ENCODE measurements around the gene BLOC1S5. TPM values are rescaled to one million over a fixed set of nuclear protein-coding genes. Genes with fewer than 3 reads are reported as not detected.

Gene BLOC1S5
- total and polyA plus RNA-seq, 2 experiments from 2014 or later: 13.1 to 14.0 TPM

DNA sequence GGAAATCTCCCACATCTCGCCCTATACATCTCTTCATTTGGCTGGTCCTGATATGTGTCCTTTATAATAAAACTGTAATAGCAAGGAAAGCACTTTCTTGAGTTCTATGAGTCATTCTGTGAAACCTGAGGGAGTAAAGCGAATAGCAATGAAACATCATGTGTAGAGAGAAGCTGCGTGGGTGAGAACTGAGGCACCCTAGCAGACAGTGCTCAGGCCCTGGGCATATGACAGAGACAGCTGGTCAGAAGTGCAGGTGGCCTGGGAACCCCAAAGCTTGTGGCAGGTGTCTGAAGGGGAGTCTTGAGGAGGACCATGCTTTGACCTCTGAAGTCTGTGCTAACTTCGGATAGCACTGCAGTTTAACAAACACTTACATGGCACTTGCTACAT lies 1.3 kb upstream of the BLOC1S5 start:
- no peak overlapping the region for H3K4me2 ChIP-seq (ENCODE audit: unreplicated experiment)
- no peaks in the 10 kb centered on the region for H3K9me2 ChIP-seq (ENCODE audit: insufficient read depth)
- TF ChIP-seq EZH2phosphoT487 (IDR thresholded peaks at IDR 0.05; ENCODE audit: insufficient read depth, low read depth): no peak
- no peak for TF ChIP-seq EZH2 (IDR thresholded peaks at IDR 0.05; ENCODE audit: insufficient read depth, poor library complexity, severe bottlenecking)
- H3K9ac ChIP-seq: no peak overlapping the region
- H3F3A ChIP-seq (ENCODE audit: insufficient read depth): no peaks in the 10 kb centered on the region
- no peaks in the 10 kb centered on the region for H4K20me1 ChIP-seq (ENCODE audit: insufficient read depth)
- no peaks in the 10 kb centered on the region for H3K27me3 ChIP-seq (replicated peaks; ENCODE audit: insufficient read depth)
- WGBS, 2 experiments (ENCODE audit: low coverage in 1 of 2, low lambda C conversion rate in 2 of 2, missing lambda C conversion rate in 2 of 2): 90 to 94% methylated on average over 4 of the region's 4 CpGs
- peaks cover 6% of the 10 kb centered on the region; the same call in 1 of the 2 replicates for H3K79me2 ChIP-seq (ENCODE audit: insufficient read depth)
- DNase-seq: peak; percentile 15
- in situ Hi-C loops (cut with MboI): no loop called here
- peak overlapping the region; percentile 96; the same call in 1 of the 2 replicates for H2AFZ ChIP-seq
- H3K27ac ChIP-seq: no peak overlapping the region
- H3K4me1 ChIP-seq (ENCODE audit: insufficient read depth): peaks cover 10% of the 10 kb centered on the region; the same call in 1 of the 2 replicates
- H3K36me3 ChIP-seq (ENCODE audit: low read depth): peaks cover 4% of the 10 kb centered on the region; the same call in 1 of the 2 replicates
- H3K9me3 ChIP-seq (ENCODE audit: low read depth): no peaks in the 10 kb centered on the region
- no peak overlapping the region for H3K4me3 ChIP-seq

DNA sequence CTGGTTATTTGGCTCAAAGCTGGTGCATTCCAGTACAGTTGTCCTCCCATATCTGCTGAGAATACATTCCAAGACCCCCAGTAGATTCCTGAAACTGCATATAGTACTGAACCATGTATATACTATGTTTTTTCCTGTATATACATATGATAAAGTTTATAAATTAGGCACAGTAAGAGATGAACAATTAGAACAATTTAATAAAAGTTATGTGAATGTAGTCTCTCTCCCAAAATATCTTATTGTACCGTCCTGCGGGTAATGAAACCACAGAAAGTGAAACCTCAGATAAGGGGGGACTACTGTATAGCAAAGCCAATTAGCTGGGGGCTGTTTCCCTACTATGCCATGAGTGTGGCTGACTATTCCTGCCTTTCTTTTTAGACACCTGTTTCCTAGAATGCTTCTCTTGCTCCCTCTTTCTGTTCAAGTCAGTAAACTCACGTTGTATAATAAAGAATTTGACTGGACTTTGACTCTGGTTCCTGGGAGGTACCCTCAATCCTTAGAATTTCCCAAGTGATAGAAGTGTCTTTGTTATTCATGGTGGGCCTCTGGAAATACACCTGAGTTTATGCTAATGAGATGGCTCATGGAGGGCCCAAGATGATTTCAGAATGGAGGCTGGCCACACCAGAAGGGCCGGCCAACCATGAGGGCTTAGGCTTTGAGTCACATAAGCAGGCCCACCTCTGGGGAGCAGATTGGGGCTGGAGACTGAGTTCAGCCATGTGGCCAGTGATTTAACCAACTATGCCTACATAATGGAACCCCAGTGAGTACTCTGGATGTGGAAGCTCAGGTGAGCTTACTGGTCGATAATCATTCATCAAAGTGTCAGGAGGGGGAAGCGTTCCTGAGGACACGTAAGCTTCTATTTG lies 689 bp upstream of the BLOC1S5 start:
- Histone ChIP-seq H3K4me2 (ENCODE audit: unreplicated experiment) (peak overlapping the region; percentile 71), H3K79me2 (ENCODE audit: insufficient read depth) (peaks cover 6% of the 10 kb centered on the region; the same call in 1 of the 2 replicates), H4K20me1 (ENCODE audit: insufficient read depth) (no peaks in the 10 kb centered on the region), H3K9ac (peak overlapping the region; percentile 87), H3K36me3 (ENCODE audit: low read depth) (peaks cover 4% of the 10 kb centered on the region; the same call in 1 of the 2 replicates), H2AFZ (peak overlapping the region; percentile 96), H3K9me3 (ENCODE audit: low read depth) (no peaks in the 10 kb centered on the region), H3K4me3 (peak overlapping the region; percentile 83), H3K9me2 (ENCODE audit: insufficient read depth) (no peaks in the 10 kb centered on the region), H3K4me1 (ENCODE audit: insufficient read depth) (peaks cover 10% of the 10 kb centered on the region; the same call in 1 of the 2 replicates), H3K27ac (peak overlapping the region; percentile 60), H3F3A (ENCODE audit: insufficient read depth) (no peaks in the 10 kb centered on the region), H3K27me3 (replicated peaks; ENCODE audit: insufficient read depth) (no peaks in the 10 kb centered on the region)
- TF ChIP-seq EZH2phosphoT487 (IDR thresholded peaks at IDR 0.05; ENCODE audit: insufficient read depth, low read depth) (no peak), EZH2 (IDR thresholded peaks at IDR 0.05; ENCODE audit: insufficient read depth, poor library complexity, severe bottlenecking) (no peak)
- WGBS, 2 experiments (ENCODE audit: low coverage in 1 of 2, low lambda C conversion rate in 2 of 2, missing lambda C conversion rate in 2 of 2): 95 to 98% methylated on average over 7 of the region's 7 CpGs
- DNase-seq: no peak
- in situ Hi-C loops (cut with MboI): no loop called here

DNA sequence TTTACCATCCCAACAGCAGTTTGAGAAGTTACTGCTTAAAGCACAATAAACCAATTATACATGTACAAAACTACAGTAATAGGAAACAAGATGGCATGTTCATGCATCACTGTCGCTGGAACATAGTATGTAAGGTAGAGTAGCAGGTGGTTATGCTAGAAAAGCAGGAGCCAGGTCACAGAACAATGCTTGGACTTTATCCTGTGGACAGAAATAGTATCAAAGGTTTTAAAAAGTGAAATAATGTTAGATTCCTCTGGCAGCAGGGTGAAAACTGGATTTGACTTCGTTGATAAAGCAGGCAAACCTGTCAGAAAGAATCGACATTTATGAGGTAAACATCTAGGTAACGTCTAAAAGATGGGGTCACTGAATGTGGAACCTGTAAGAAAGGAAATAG lies 2.5 kb downstream of the BLOC1S5 start:
- H3K9ac ChIP-seq: no peak overlapping the region
- peaks cover 4% of the 10 kb centered on the region; the same call in 1 of the 2 replicates for H3K36me3 ChIP-seq (ENCODE audit: low read depth)
- in situ Hi-C loops (cut with MboI): no loop called here
- peaks cover 6% of the 10 kb centered on the region; the same call in 1 of the 2 replicates for H3K79me2 ChIP-seq (ENCODE audit: insufficient read depth)
- H3K9me3 ChIP-seq (ENCODE audit: low read depth): no peaks in the 10 kb centered on the region
- peaks cover 10% of the 10 kb centered on the region; the same call in 1 of the 2 replicates for H3K4me1 ChIP-seq (ENCODE audit: insufficient read depth)
- no peaks in the 10 kb centered on the region for H3K27me3 ChIP-seq (replicated peaks; ENCODE audit: insufficient read depth)
- no peaks in the 10 kb centered on the region for H3F3A ChIP-seq (ENCODE audit: insufficient read depth)
- H3K4me2 ChIP-seq (ENCODE audit: unreplicated experiment): no peak overlapping the region
- no peaks in the 10 kb centered on the region for H4K20me1 ChIP-seq (ENCODE audit: insufficient read depth)
- 96 to 97% methylated on average over 4 of the region's 4 CpGs for WGBS, 2 experiments (ENCODE audit: low coverage in 1 of 2, low lambda C conversion rate in 2 of 2, missing lambda C conversion rate in 2 of 2)
- H3K4me3 ChIP-seq: no peak overlapping the region
- TF ChIP-seq EZH2phosphoT487 (IDR thresholded peaks at IDR 0.05; ENCODE audit: insufficient read depth, low read depth) (no peak), EZH2 (IDR thresholded peaks at IDR 0.05; ENCODE audit: insufficient read depth, poor library complexity, severe bottlenecking) (no peak)
- H2AFZ ChIP-seq: no peak overlapping the region
- DNase-seq: no peak
- H3K27ac ChIP-seq: no peak overlapping the region
- H3K9me2 ChIP-seq (ENCODE audit: insufficient read depth): no peaks in the 10 kb centered on the region

DNA sequence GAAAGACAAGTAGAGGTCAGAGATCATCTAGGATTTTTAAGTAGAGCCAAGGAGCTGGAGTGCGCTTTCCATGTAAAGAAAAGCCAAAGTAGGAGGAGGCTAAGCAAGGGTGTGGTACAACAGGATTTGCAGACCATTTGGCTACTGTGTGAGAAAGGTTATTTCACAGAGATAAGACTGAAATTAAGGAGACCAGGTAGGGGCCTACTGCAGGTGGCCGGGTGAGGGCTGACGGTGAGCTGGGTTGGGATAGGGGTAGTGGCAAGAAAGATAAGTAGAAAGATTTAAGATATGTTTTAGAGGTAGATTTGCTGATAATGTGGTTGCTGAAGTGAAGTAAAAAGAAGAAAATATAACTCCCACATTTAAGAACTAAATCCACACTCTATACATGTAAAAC lies 3.8 kb downstream of the BLOC1S5 start:
- 93 to 97% methylated on average over 3 of the region's 3 CpGs for WGBS, 2 experiments (ENCODE audit: low coverage in 1 of 2, low lambda C conversion rate in 2 of 2, missing lambda C conversion rate in 2 of 2)

More for the DNA sequence above, 3.8 kb downstream of the BLOC1S5 start:
- no peaks in the 10 kb centered on the region for H4K20me1 ChIP-seq (ENCODE audit: insufficient read depth)
- in situ Hi-C loops (cut with MboI): no loop called here
- H3K4me3 ChIP-seq: no peak overlapping the region
- H3K36me3 ChIP-seq (ENCODE audit: low read depth): peaks cover 4% of the 10 kb centered on the region; the same call in 1 of the 2 replicates
- H3K9me2 ChIP-seq (ENCODE audit: insufficient read depth): no peaks in the 10 kb centered on the region
- TF ChIP-seq EZH2phosphoT487 (IDR thresholded peaks at IDR 0.05; ENCODE audit: insufficient read depth, low read depth) (no peak), EZH2 (IDR thresholded peaks at IDR 0.05; ENCODE audit: insufficient read depth, poor library complexity, severe bottlenecking) (no peak)
- no peak overlapping the region for H3K27ac ChIP-seq
- H3K9ac ChIP-seq: no peak overlapping the region
- peaks cover 10% of the 10 kb centered on the region; the same call in 1 of the 2 replicates for H3K4me1 ChIP-seq (ENCODE audit: insufficient read depth)
- H3K79me2 ChIP-seq (ENCODE audit: insufficient read depth): peaks cover 6% of the 10 kb centered on the region; the same call in 1 of the 2 replicates
- no peak overlapping the region for H3K4me2 ChIP-seq (ENCODE audit: unreplicated experiment)
- no peaks in the 10 kb centered on the region for H3K27me3 ChIP-seq (replicated peaks; ENCODE audit: insufficient read depth)
- no peaks in the 10 kb centered on the region for H3F3A ChIP-seq (ENCODE audit: insufficient read depth)
- no peak overlapping the region for H2AFZ ChIP-seq
- DNase-seq: no peak
- no peaks in the 10 kb centered on the region for H3K9me3 ChIP-seq (ENCODE audit: low read depth)
